ENCODE measurements around the gene TMEM245. TPM values are rescaled to one million over a fixed set of nuclear protein-coding genes. Genes with fewer than 3 reads are reported as not detected.

The TMEM245 gene
- total and polyA plus RNA-seq, 2 of the 13 experiments (the other 11 are each of a cell fraction or from before 2014, with no cell fraction given), result 53.5 to 55.4 TPM

DNA sequence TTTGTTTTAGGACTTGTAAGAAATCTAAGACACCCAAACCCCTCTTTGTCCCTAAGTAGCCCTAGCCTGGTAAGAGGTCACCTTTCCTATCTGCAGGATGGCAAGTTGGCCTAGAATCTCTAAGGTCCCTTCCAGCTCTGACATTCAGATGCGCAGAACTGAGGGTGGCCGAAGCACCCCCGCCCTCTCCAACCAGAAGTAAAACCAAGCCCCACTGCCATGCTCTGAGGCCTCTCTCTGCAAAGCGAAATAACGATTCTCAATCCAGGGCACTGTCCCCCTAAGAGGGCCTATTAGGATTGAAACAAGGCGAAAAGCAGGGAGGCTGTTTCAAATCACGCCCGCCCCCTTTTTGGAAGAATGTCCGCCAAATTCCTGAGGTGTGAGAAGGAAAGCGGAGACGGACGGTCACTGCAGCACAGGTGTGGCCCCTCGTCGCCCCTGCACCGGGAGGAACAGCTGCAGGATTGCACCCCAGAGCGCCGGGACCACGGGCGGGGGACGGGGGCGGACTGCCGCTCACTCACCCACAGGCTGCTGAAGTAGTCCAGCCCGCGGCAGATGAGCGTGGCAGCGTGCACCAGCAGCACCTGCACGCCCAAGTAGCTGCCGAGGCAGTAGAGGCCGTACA is 824 bp downstream of the TMEM245 start (continued):
- TF ChIP-seq MNT (IDR thresholded peaks at IDR 0.05) (no peak), ZNF749 (CRISPR knock-in tag; IDR thresholded peaks at IDR 0.05; ENCODE audit: borderline replicate concordance) (no peak), ATF1 (CRISPR knock-in tag; IDR thresholded peaks at IDR 0.05) (no peak), MYPOP (CRISPR knock-in tag; IDR thresholded peaks at IDR 0.05) (no peak), ZNF746 (CRISPR knock-in tag; IDR thresholded peaks at IDR 0.05) (no peak), NFAT5 (CRISPR knock-in tag; IDR thresholded peaks at IDR 0.05) (no peak), ZSCAN21 (CRISPR knock-in tag; IDR thresholded peaks at IDR 0.05; ENCODE audit: borderline replicate concordance) (no peak), ATF7-NPFF (CRISPR knock-in tag; IDR thresholded peaks at IDR 0.05; ENCODE audit: low read depth) (no peak; the same call in 1 of the 2 replicates), ZFP91 (CRISPR knock-in tag; IDR thresholded peaks at IDR 0.05; ENCODE audit: borderline replicate concordance) (no peak; the same call in 1 of the 2 replicates), ATAD3A (CRISPR knock-in tag; IDR thresholded peaks at IDR 0.05) (no peak), SIN3A (IDR thresholded peaks at IDR 0.05; ENCODE audit: borderline replicate concordance, low read depth, low read length) (no peak), ZNF513 (CRISPR knock-in tag; conservative IDR thresholded peaks at IDR 0.05) (no peak), ZNF709 (CRISPR knock-in tag; IDR thresholded peaks at IDR 0.05) (no peak), CCAR2 (optimal IDR thresholded peaks at IDR 0.05; ENCODE audit: low read depth, low read length) (no peak), ZNF83 (CRISPR knock-in tag; IDR thresholded peaks at IDR 0.05; ENCODE audit: borderline replicate concordance) (no peak)
- TF ChIP-seq, protein P1, sequence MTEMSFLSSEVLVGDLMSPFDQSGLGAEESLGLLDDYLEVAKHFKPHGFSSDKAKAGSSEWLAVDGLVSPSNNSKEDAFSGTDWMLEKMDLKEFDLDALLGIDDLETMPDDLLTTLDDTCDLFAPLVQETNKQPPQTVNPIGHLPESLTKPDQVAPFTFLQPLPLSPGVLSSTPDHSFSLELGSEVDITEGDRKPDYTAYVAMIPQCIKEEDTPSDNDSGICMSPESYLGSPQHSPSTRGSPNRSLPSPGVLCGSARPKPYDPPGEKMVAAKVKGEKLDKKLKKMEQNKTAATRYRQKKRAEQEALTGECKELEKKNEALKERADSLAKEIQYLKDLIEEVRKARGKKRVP (CRISPR knock-in tag; IDR thresholded peaks at IDR 0.05), result no peak

Measured in HepG2 (cell line).